Hepatocyte (in vitro differentiated cells): ENCODE results near the gene ALPG. TPM values are rescaled to one million over a fixed set of nuclear protein-coding genes. Genes with fewer than 3 reads are reported as not detected.
"Not testable (repeated sequence)": the region's sequence is repeated elsewhere in the genome, so short reads cannot be mapped to it uniquely, and the experiment has no call there.

Source experiments
- DNase-seq: peaks from one replicate; pipeline ENCODE4 v3.0.0-alpha.2; 2016; ENCODE audit warnings: low spot score
- H2AFZ ChIP-seq: fragments of 200-600 bp; sonication (generic); 2 replicates; pipeline ENCODE4 v1.6.0; 2016; ENCODE audit warnings: antibody characterized with exemption, mild to moderate bottlenecking
- H3K27ac ChIP-seq: fragments of 200-600 bp; sonication (generic); 2 replicates; pipeline ENCODE4 v1.5.1; 2016; ENCODE audit warnings: mild to moderate bottlenecking
- H3K27me3 ChIP-seq: fragments of 200-600 bp; sonication (generic); 2 replicates; pipeline ENCODE4 v1.6.1; 2016
- H3K36me3 ChIP-seq: fragments of 200-600 bp; sonication (generic); replicated peaks from 2 replicates; pipeline ENCODE4 v1.5.1; 2016; ENCODE audit warnings: low read depth; ENCODE audit not compliant: insufficient read depth
- H3K4me1 ChIP-seq: fragments of 200-600 bp; sonication (generic); 2 replicates; pipeline ENCODE4 v1.5.1; 2016; ENCODE audit warnings: mild to moderate bottlenecking, moderate library complexity; ENCODE audit not compliant: insufficient read depth
- H3K4me2 ChIP-seq: fragments of 200-600 bp; sonication (generic); 2 replicates; pipeline ENCODE4 v1.6.0; 2016
- H3K4me3 ChIP-seq: fragments of 200-600 bp; sonication (generic); 2 replicates; pipeline ENCODE4 v1.5.1; 2016; ENCODE audit warnings: mild to moderate bottlenecking
- H3K79me2 ChIP-seq: fragments of 200-600 bp; sonication (generic); 2 replicates; pipeline ENCODE4 v1.6.0; 2017; ENCODE audit warnings: mild to moderate bottlenecking
- H3K9me2 ChIP-seq: fragments of 200-600 bp; sonication (generic); replicated peaks from 2 replicates; pipeline ENCODE4 v1.6.0; 2017; ENCODE audit warnings: mild to moderate bottlenecking; ENCODE audit not compliant: insufficient read depth
- H3K9me3 ChIP-seq: fragments of 200-600 bp; sonication (generic); 2 replicates; pipeline ENCODE4 v1.5.1; 2016; ENCODE audit warnings: low read depth, mild to moderate bottlenecking
- H4K20me1 ChIP-seq: fragments of 200-600 bp; sonication (generic); 2 replicates; pipeline ENCODE4 v1.6.0; 2016; ENCODE audit warnings: mild to moderate bottlenecking; ENCODE audit not compliant: insufficient read depth, poor library complexity, severe bottlenecking
- CTCF ChIP-seq: fragments of 200-600 bp; sonication (generic); IDR thresholded peaks from 2 replicates; pipeline ENCODE4 v1.5.1; 2016; ENCODE audit warnings: antibody characterized with exemption, mild to moderate bottlenecking; ENCODE audit not compliant: poor library complexity
- EZH2 ChIP-seq: fragments of 200-600 bp; sonication (generic); IDR thresholded peaks from 2 replicates; pipeline ENCODE4 v1.6.1; 2016; ENCODE audit warnings: antibody characterized with exemption, mild to moderate bottlenecking, borderline replicate concordance
- EZH2phosphoT487 ChIP-seq: fragments of 200-600 bp; sonication (generic); IDR thresholded peaks from one replicate; pipeline ENCODE4 v1.6.1; 2018; ENCODE audit warnings: antibody characterized with exemption, mild to moderate bottlenecking, low read depth, moderate library complexity; ENCODE audit not compliant: unreplicated experiment, severe bottlenecking
- WGBS: methylation state at CpG from one replicate; pipeline ENCODE4 v1.1.6; 2016; ENCODE audit warnings: low lambda C conversion rate; ENCODE audit errors: missing lambda C conversion rate; 5-methylcytosine and 5-hydroxymethylcytosine counted together
- polyA plus RNA-seq: library from polyadenylated mRNA; unstranded; fragments of >200 nt; fragmentation: Nextera tagmentation; extraction: Ambion mirVana; gene quantifications from 2 replicates; pipeline ENCODE4 v1.2.1, GENCODE V29; 2016
- total RNA-seq: library from RNA; depleted of rRNA; stranded (reverse); fragments of >200 nt; gene quantifications from 2 replicates; pipeline ENCODE4 v1.2.3, GENCODE V29; 2014

ALPG gene
- total and polyA plus RNA-seq, 2 experiments from 2014 or later: 0.08 to 1.5 TPM

DNA sequence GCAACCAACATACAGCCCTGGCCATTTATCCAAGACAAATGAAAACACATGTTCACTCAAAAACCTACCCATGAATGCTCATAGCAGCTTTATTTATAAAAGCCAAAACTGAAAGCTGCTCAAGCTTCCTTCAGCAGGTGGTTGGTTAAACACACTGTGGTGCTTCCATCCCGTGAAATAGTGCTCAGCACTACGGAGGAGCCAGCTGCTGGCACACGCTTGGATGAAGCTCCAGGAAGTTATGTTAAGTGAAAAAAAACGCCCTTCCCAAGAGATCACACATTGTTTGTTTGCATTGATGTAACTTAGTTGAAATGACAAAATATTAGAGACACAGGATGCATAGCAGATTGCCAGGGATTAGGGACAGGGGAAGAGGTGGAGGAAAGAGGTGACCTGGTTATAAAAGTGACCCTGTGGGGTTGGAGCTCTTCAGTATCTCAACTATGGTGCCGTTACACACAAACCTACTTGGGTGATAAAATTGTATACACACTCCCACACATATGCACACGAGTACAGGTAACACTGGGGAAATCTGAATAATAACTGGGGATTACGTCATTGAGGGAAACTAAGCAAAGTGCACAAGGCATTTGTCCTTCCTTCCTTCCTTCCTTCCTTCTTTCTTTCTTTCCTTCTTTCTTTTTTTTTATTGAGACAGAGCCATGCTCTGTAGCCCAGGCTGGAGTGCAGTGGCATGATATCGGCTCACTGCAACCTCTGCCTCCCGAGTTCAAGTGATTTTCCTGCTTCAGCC is 6.2 kb upstream of the ALPG start:
- no peaks in the 10 kb centered on the region for H3K79me2 ChIP-seq
- 80% methylated on average over 9 of the region's 9 CpGs for WGBS

DNA sequence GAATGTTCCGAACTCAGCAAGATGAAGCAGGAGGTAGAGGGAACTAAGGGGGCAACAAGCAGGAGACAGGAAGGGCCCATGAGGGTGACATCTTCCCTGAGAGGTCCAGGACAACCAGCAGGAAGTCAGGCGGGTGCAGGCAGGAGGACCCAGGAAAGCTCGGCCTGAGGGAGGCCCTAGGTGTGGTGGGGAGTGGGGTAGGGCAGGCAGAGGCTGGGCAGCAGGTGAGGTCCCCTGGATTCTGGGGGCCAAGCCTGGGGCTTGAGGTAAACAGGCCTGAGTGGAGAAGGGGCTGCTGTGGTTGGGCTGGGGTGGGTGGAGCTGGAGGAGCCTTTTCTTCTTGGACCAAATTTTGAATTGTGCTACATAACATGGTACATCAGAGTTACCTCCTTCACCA is 4.1 kb upstream of the ALPG start:
- H4K20me1 ChIP-seq: no peaks in the 10 kb centered on the region
- H3K36me3 ChIP-seq: no peaks in the 10 kb centered on the region
- TF ChIP-seq EZH2phosphoT487 (no peak), EZH2 (no peak), CTCF (no peak)
- DNase-seq: no peak
- no peaks in the 10 kb centered on the region for H3K4me1 ChIP-seq
- no peak overlapping the region for H3K27ac ChIP-seq
- H3K9me3 ChIP-seq: no peaks in the 10 kb centered on the region
- no peaks in the 10 kb centered on the region for H3K79me2 ChIP-seq
- no peak overlapping the region for H2AFZ ChIP-seq
- no peaks in the 10 kb centered on the region for H3K9me2 ChIP-seq
- WGBS: 93% methylated on average over 3 of the region's 3 CpGs
- no peaks in the 10 kb centered on the region for H3K27me3 ChIP-seq
- H3K4me2 ChIP-seq: no peak overlapping the region
- H3K4me3 ChIP-seq: no peak overlapping the region

More for the DNA sequence above, 6.2 kb upstream of the ALPG start:
- H4K20me1 ChIP-seq: no peaks in the 10 kb centered on the region
- no peaks in the 10 kb centered on the region for H3K4me1 ChIP-seq
- H3K9me3 ChIP-seq: no peaks in the 10 kb centered on the region
- H3K9me2 ChIP-seq: no peaks in the 10 kb centered on the region
- no peak overlapping the region for H3K27ac ChIP-seq
- no peak for DNase-seq
- H3K27me3 ChIP-seq: no peaks in the 10 kb centered on the region
- no peak overlapping the region for H3K4me3 ChIP-seq
- TF ChIP-seq CTCF (no peak), EZH2phosphoT487 (no peak), EZH2 (no peak)
- no peak overlapping the region for H2AFZ ChIP-seq
- no peaks in the 10 kb centered on the region for H3K36me3 ChIP-seq
- H3K4me2 ChIP-seq: no peak overlapping the region

- H3K9me2 ChIP-seq: no peaks in the 10 kb centered on the region
- no peaks in the 10 kb centered on the region for H3K27me3 ChIP-seq
- no peak for TF ChIP-seq EZH2
- TF ChIP-seq CTCF: no peak
- no peak for TF ChIP-seq EZH2phosphoT487
- H3K4me2 ChIP-seq: no peak overlapping the region
- WGBS: 90% methylated on average over 11 of the region's 11 CpGs
- no peak overlapping the region for H3K27ac ChIP-seq
- H3K4me1 ChIP-seq: no peaks in the 10 kb centered on the region
- H3K4me3 ChIP-seq: no peak overlapping the region
- no peaks in the 10 kb centered on the region for H3K79me2 ChIP-seq
- no peak for DNase-seq
- H2AFZ ChIP-seq: no peak overlapping the region
- no peaks in the 10 kb centered on the region for H3K9me3 ChIP-seq
- no peaks in the 10 kb centered on the region for H4K20me1 ChIP-seq
- H3K36me3 ChIP-seq: no peaks in the 10 kb centered on the region
These were observed 617 bp upstream of the ALPG start for GRCh38 chr2:232405943-232406510.

DNA sequence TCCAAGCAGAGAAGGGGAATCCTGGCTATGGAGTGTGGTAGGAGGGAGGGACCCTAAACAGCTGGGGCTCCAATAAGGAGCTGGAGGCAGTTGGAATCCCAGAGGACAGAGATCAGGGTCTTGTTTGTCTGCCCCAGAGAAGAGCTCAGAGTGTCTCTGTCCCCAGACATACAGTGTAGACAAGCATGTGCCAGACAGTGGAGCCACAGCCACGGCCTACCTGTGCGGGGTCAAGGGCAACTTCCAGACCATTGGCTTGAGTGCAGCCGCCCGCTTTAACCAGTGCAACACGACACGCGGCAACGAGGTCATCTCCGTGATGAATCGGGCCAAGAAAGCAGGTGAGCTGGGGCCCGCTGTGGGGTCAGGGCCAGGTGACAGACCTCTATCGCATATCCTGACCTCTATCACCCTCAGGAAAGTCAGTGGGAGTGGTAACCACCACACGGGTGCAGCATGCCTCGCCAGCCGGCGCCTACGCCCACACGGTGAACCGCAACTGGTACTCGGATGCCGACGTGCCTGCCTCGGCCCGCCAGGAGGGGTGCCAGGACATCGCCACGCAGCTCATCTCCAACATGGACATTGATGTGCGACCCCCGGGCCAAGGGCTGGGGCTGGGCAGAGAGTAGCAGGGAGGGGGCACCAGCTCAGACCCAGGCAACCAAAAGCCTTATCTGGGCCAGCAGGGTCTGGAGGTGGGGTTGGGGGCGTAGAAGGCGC is 945 bp downstream of the ALPG start:
- H3K9me2 ChIP-seq, H3K79me2 ChIP-seq, H3K4me1 ChIP-seq, H3K4me2 ChIP-seq, H3K9me3 ChIP-seq, H3K36me3 ChIP-seq, H3K4me3 ChIP-seq, H2AFZ ChIP-seq, H4K20me1 ChIP-seq, H3K27me3 ChIP-seq, DNase-seq, H3K27ac ChIP-seq: not testable (repeated sequence)
- WGBS: 98% methylated on average over 28 of the region's 30 CpGs

DNA sequence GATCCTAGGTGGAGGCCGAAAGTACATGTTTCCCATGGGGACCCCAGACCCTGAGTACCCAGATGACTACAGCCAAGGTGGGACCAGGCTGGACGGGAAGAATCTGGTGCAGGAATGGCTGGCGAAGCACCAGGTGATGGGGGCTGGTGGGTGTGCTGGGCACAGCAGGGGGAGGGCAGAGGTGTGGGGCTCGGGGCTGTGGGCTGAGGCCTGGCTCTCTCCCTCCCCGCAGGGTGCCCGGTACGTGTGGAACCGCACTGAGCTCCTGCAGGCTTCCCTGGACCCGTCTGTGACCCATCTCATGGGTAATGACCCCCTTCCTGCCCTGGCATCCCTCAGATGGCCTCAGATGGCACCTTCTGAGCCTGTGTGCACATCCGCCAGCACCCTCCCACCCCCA is 1.6 kb downstream of the ALPG start:
- H4K20me1 ChIP-seq, H3K36me3 ChIP-seq, DNase-seq, H3K4me3 ChIP-seq, H3K79me2 ChIP-seq, H2AFZ ChIP-seq, H3K9me3 ChIP-seq, H3K27me3 ChIP-seq, H3K4me1 ChIP-seq, H3K4me2 ChIP-seq, H3K27ac ChIP-seq, H3K9me2 ChIP-seq: not testable (repeated sequence)
- WGBS: 96% methylated on average over 3 of the region's 10 CpGs

- 95% methylated on average over 9 of the region's 40 CpGs for WGBS
- not testable (repeated sequence) for H3K4me2 ChIP-seq, H3K27me3 ChIP-seq
These were observed 3.0 kb downstream of the ALPG start for GRCh38 chr2:232409617-232410016.

More at GRCh38 chr2:232409617-232410016, 3.0 kb downstream of the ALPG start:
- not testable (repeated sequence) for H3K79me2 ChIP-seq, H3K9me3 ChIP-seq, H3K36me3 ChIP-seq, H4K20me1 ChIP-seq, DNase-seq, H2AFZ ChIP-seq, H3K4me3 ChIP-seq, H3K27ac ChIP-seq, H3K9me2 ChIP-seq, H3K4me1 ChIP-seq
